ENCODE data around the gene MEP1A. TPM values are rescaled to one million over a fixed set of nuclear protein-coding genes. Genes with fewer than 3 reads are reported as not detected.

MEP1A gene
- total and polyA plus RNA-seq, 2 of the 13 experiments (the other 11 are each of a cell fraction or from before 2014, with no cell fraction given) = 0.24 to 0.83 TPM

GRCh38 chr6:46790355-46790874, 2.8 kb upstream of the MEP1A start:
- DNase-seq (ENCODE audit: low spot score) (no peak), FAIRE-seq (no peak), ATAC-seq (peak; percentile 52)
- CTCF ChIA-PET (ENCODE audit: low intra/inter-chr PET ratio, low total read pairs) = no interaction called here
- POLR2A ChIA-PET = no interaction called here
- no peaks in the 10 kb centered on the region for H3K79me2 ChIP-seq (ENCODE audit: insufficient read depth, low read length)
- peaks cover 23% of the 10 kb centered on the region for H3K4me1 ChIP-seq (ENCODE audit: insufficient read depth, low read length)
- no peaks in the 10 kb centered on the region for H4K20me1 ChIP-seq (ENCODE audit: insufficient read depth, low read length)
- no peaks in the 10 kb centered on the region for H3K36me3 ChIP-seq (replicated peaks in 1 of 2; ENCODE audit: control insufficient read depth in 1 of 2, insufficient read depth in 2 of 2, low read length in 2 of 2)
- H3K9me3 ChIP-seq (ENCODE audit: low read length) = no peaks in the 10 kb centered on the region
- no peak overlapping the region for H3K4me2 ChIP-seq (ENCODE audit: low read depth, low read length)
- no peak overlapping the region for H2AFZ ChIP-seq (ENCODE audit: low read length)
- intact Hi-C loops (cut with micrococcal nuclease; ENCODE audit: unreplicated experiment) = no loop called here
- H3K27me3 ChIP-seq (ENCODE audit: control insufficient read depth in 1 of 2, insufficient read depth in 2 of 2, low read length in 2 of 2) = no peaks in the 10 kb centered on the region
- in situ Hi-C loops (cut with HindIII; ENCODE audit: extremely low pct_ligation_motif_present, low pct_unique_long_range_greater_than_20kb) = no loop called here
- peak overlapping the region; percentile 39 for H3K27ac ChIP-seq (ENCODE audit: extremely low read length, insufficient read depth, low read length)
- no peak overlapping the region for H3K9ac ChIP-seq (ENCODE audit: insufficient read depth, low read depth, low read length)
- H3K4me3 ChIP-seq (replicated peaks in 1 of 3; ENCODE audit: insufficient read depth in 1 of 3, low read depth in 2 of 3, low read length in 3 of 3) = no peak overlapping the region
- no TSS peak for BruUV-seq (replicated peaks)
- TF ChIP-seq NR2C2 (CRISPR knock-in tag; IDR thresholded peaks at IDR 0.05; ENCODE audit: borderline replicate concordance) (no peak), GABPA (IDR thresholded peaks at IDR 0.05; ENCODE audit: low read depth, low read length) (no peak), GABPA (CRISPR knock-in tag; IDR thresholded peaks at IDR 0.05; ENCODE audit: low read depth) (peak; percentile 2; the same call in 1 of the 2 replicates), BHLHE40 (IDR thresholded peaks at IDR 0.05; ENCODE audit: low read length) (no peak), SPEN (CRISPR knock-in tag; IDR thresholded peaks at IDR 0.05; ENCODE audit: low read depth) (no peak), GABPB1 (CRISPR knock-in tag; IDR thresholded peaks at IDR 0.05) (no peak), HMG20A (CRISPR knock-in tag; IDR thresholded peaks at IDR 0.05; ENCODE audit: borderline replicate concordance) (no peak), CREM (IDR thresholded peaks at IDR 0.05) (peak; percentile 11; the same call in 1 of the 2 replicates), CREM (CRISPR knock-in tag; IDR thresholded peaks at IDR 0.05) (no peak), MIXL1 (CRISPR knock-in tag; IDR thresholded peaks at IDR 0.05) (0 out of 2 replicates have a peak, but pooled peaks have one; percentile 5), CREB1 (IDR thresholded peaks at IDR 0.05) (no peak), CREB1 (CRISPR knock-in tag; IDR thresholded peaks at IDR 0.05) (no peak), NFIB (CRISPR knock-in tag; IDR thresholded peaks at IDR 0.05; ENCODE audit: borderline replicate concordance) (no peak), ZNF563 (CRISPR knock-in tag; IDR thresholded peaks at IDR 0.05) (no peak), MNT (IDR thresholded peaks at IDR 0.05) (no peak), ONECUT2 (CRISPR knock-in tag; IDR thresholded peaks at IDR 0.05) (no peak), IRF9 (CRISPR knock-in tag; IDR thresholded peaks at IDR 0.05; ENCODE audit: borderline replicate concordance) (no peak), AHDC1 (CRISPR knock-in tag; IDR thresholded peaks at IDR 0.05; ENCODE audit: borderline replicate concordance) (no peak), PHF21A (CRISPR knock-in tag; IDR thresholded peaks at IDR 0.05) (no peak), FOXK1 (CRISPR knock-in tag; IDR thresholded peaks at IDR 0.05; ENCODE audit: borderline replicate concordance, low read depth) (no peak)

All from HepG2 (cell line).